Upper lobe of right lung (tissue), 1 donor: ENCODE data around the gene HIPK1. TPM values are rescaled to one million over a fixed set of nuclear protein-coding genes. Genes with fewer than 3 reads are reported as not detected.

Source experiments
- ATAC-seq: fragments of 200-7000 bp; cut with Tn5 transposase; one replicate; pipeline ENCODE4 v1.9.1; 2020; ENCODE audit warnings: mild to moderate bottlenecking, moderate library complexity
- DNase-seq: peaks from one replicate; pipeline ENCODE4 v3.0.0-alpha.2; 2020
- H3K27ac ChIP-seq: fragments of 200-600 bp; one replicate; pipeline ENCODE4 v1.8.0; 2022
- H3K27me3 ChIP-seq: fragments of 200-600 bp; one replicate; pipeline ENCODE4 v1.8.0; 2022; ENCODE audit warnings: mild to moderate bottlenecking
- H3K36me3 ChIP-seq: fragments of 200-600 bp; one replicate; pipeline ENCODE4 v1.8.0; 2022
- H3K4me1 ChIP-seq: fragments of 200-600 bp; one replicate; pipeline ENCODE4 v1.8.0; 2022
- H3K4me3 ChIP-seq: fragments of 200-600 bp; one replicate; pipeline ENCODE4 v1.8.0; 2022; ENCODE audit warnings: mild to moderate bottlenecking
- H3K9me3 ChIP-seq: fragments of 200-600 bp; one replicate; pipeline ENCODE4 v1.8.0; 2022
- CTCF ChIP-seq: fragments of 200-600 bp; IDR thresholded peaks from one replicate; pipeline ENCODE4 v1.8.0; 2022; ENCODE audit warnings: antibody characterized with exemption
- intact Hi-C: fragments of 100-400 bp; cut with DNase I; formaldehyde crosslinking; loops from one replicate; pipeline ENCODE4 v1.11.0; 2022
- total RNA-seq: library from RNA; stranded (reverse); fragmentation: NEBNext Ultra II Directional; extraction: Animal tissue kit (Norgen Biotek cat#: 25700); gene quantifications from one replicate; pipeline ENCODE4 v1.2.1, GENCODE V29; 2021
- donor health status: DM: no; HTN: yes; CAD: no; lungs with severe emphysema.

HIPK1 gene
- total RNA-seq, 1 donor from 2014 or later, result 77.8 TPM

- no peaks in the 10 kb centered on the region for H3K9me3 ChIP-seq
- H3K27ac ChIP-seq, result no peak overlapping the region
- DNase-seq, result no peak
- no peak overlapping the region for H3K4me3 ChIP-seq
- no peaks in the 10 kb centered on the region for H3K36me3 ChIP-seq
- TF ChIP-seq CTCF, result no peak
- intact Hi-C loops, result no loop called here
- no peaks in the 10 kb centered on the region for H3K4me1 ChIP-seq
- ATAC-seq, result no peak
- no peaks in the 10 kb centered on the region for H3K27me3 ChIP-seq
Observed at GRCh38 chr1:114022877-114023276, 93.8 kb downstream of the HIPK1 start.

GRCh38 chr1:114023377-114023776 lies 94.3 kb downstream of the HIPK1 start:
- Histone ChIP-seq H3K27ac (no peak overlapping the region), H3K27me3 (no peaks in the 10 kb centered on the region), H3K4me3 (no peak overlapping the region), H3K4me1 (no peaks in the 10 kb centered on the region), H3K9me3 (no peaks in the 10 kb centered on the region), H3K36me3 (no peaks in the 10 kb centered on the region)
- DNase-seq (no peak), ATAC-seq (no peak)
- intact Hi-C loops, result no loop called here
- TF ChIP-seq CTCF, result no peak

GRCh38 chr1:114024049-114024448 lies 94.9 kb downstream of the HIPK1 start:
- no peak for DNase-seq
- ATAC-seq, result no peak

GRCh38 chr1:114025609-114026401 lies 96.7 kb downstream of the HIPK1 start:
- ATAC-seq, result no peak

More at GRCh38 chr1:114024049-114024448, 94.9 kb downstream of the HIPK1 start:
- H3K27me3 ChIP-seq, result no peaks in the 10 kb centered on the region
- no peak for TF ChIP-seq CTCF
- H3K9me3 ChIP-seq, result no peaks in the 10 kb centered on the region
- H3K4me1 ChIP-seq, result no peaks in the 10 kb centered on the region
- H3K36me3 ChIP-seq, result no peaks in the 10 kb centered on the region
- H3K27ac ChIP-seq, result no peak overlapping the region
- intact Hi-C loops, result no loop called here
- no peak overlapping the region for H3K4me3 ChIP-seq

GRCh38 chr1:114026797-114027196 lies 97.7 kb downstream of the HIPK1 start:
- DNase-seq (no peak), ATAC-seq (no peak)
- Histone ChIP-seq H3K4me1 (no peaks in the 10 kb centered on the region), H3K4me3 (no peak overlapping the region), H3K9me3 (no peaks in the 10 kb centered on the region), H3K36me3 (no peaks in the 10 kb centered on the region), H3K27me3 (no peaks in the 10 kb centered on the region), H3K27ac (no peak overlapping the region)
- intact Hi-C loops, result no loop called here
- TF ChIP-seq CTCF, result no peak

More at GRCh38 chr1:114025609-114026401, 96.7 kb downstream of the HIPK1 start:
- no peak for DNase-seq
- H3K4me1 ChIP-seq, result no peaks in the 10 kb centered on the region
- no peaks in the 10 kb centered on the region for H3K27me3 ChIP-seq
- no peaks in the 10 kb centered on the region for H3K9me3 ChIP-seq
- intact Hi-C loops, result no loop called here
- H3K36me3 ChIP-seq, result no peaks in the 10 kb centered on the region
- no peak overlapping the region for H3K27ac ChIP-seq
- H3K4me3 ChIP-seq, result no peak overlapping the region
- no peak for TF ChIP-seq CTCF

Other genes starting within 250 kb of the HIPK1 start
- gene PHTF1, start 169.8 kb upstream of the HIPK1 start, total RNA-seq, result 18.9 TPM
- 23.2 TPM for gene RSBN1, start 116.8 kb upstream of the HIPK1 start, total RNA-seq
- gene PTPN22, start 57.6 kb upstream of the HIPK1 start, total RNA-seq, result 12.2 TPM
- gene BCL2L15, start 41.7 kb upstream of the HIPK1 start, total RNA-seq, result 1.8 TPM
- gene AP4B1, start 24.5 kb upstream of the HIPK1 start, total RNA-seq, result 16.1 TPM
- gene DCLRE1B, start 24.0 kb upstream of the HIPK1 start, total RNA-seq, result 6.6 TPM
- 43.5 TPM for gene OLFML3, start 50.1 kb downstream of the HIPK1 start, total RNA-seq
- not detected for gene SYT6, start 224.5 kb downstream of the HIPK1 start, total RNA-seq